Measurements from ENCODE around the gene RXRA. TPM values are rescaled to one million over a fixed set of nuclear protein-coding genes. Genes with fewer than 3 reads are reported as not detected.

Gene RXRA
- polyA plus RNA-seq, 3 donors: 15.8 to 91.0 (median 23.2) TPM

GRCh38 chr9:134460206-134460605, 134.0 kb downstream of the RXRA start:
- TF ChIP-seq, protein P1, sequence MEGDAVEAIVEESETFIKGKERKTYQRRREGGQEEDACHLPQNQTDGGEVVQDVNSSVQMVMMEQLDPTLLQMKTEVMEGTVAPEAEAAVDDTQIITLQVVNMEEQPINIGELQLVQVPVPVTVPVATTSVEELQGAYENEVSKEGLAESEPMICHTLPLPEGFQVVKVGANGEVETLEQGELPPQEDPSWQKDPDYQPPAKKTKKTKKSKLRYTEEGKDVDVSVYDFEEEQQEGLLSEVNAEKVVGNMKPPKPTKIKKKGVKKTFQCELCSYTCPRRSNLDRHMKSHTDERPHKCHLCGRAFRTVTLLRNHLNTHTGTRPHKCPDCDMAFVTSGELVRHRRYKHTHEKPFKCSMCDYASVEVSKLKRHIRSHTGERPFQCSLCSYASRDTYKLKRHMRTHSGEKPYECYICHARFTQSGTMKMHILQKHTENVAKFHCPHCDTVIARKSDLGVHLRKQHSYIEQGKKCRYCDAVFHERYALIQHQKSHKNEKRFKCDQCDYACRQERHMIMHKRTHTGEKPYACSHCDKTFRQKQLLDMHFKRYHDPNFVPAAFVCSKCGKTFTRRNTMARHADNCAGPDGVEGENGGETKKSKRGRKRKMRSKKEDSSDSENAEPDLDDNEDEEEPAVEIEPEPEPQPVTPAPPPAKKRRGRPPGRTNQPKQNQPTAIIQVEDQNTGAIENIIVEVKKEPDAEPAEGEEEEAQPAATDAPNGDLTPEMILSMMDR (IDR thresholded peaks at IDR 0.05): no peak

GRCh38 chr9:134460896-134461295, 134.6 kb downstream of the RXRA start:
- no peak for DNase-seq
- Histone ChIP-seq H3K4me3 (replicated peaks in 1 of 3; ENCODE audit: low read depth in 2 of 3, low read length in 3 of 3) (no peak overlapping the region), H3K4me2 (replicated peaks; ENCODE audit: extremely low read depth, low read length, poor library complexity, severe bottlenecking) (no peak overlapping the region), H3K9ac (ENCODE audit: insufficient read depth, low read length, poor library complexity, severe bottlenecking) (no peak overlapping the region), H2AFZ (ENCODE audit: insufficient read depth, low read depth, low read length, poor library complexity, severe bottlenecking) (no peak overlapping the region), H3K4me1 (ENCODE audit: control insufficient read depth in 1 of 2, insufficient read depth in 2 of 2, low read length in 2 of 2) (peaks cover 34 to 40% of the 10 kb centered on the region in 2 donors), H4K20me1 (ENCODE audit: insufficient read depth, low read length) (no peaks in the 10 kb centered on the region), H3K27me3 (ENCODE audit: control insufficient read depth in 2 of 2, insufficient read depth in 2 of 2, low read length in 2 of 2) (peaks cover 0 to 12% of the 10 kb centered on the region in 2 donors), H3K36me3 (replicated peaks in 1 of 2; ENCODE audit: control insufficient read depth in 1 of 2, insufficient read depth in 2 of 2, low read length in 2 of 2) (no peaks in the 10 kb centered on the region), H3K27ac (ENCODE audit: low read depth in 1 of 2, low read length in 2 of 2) (no peak overlapping the region), H3K9me3 (replicated peaks in 1 of 2; ENCODE audit: control insufficient read depth in 1 of 2, insufficient read depth in 1 of 2, low read length in 2 of 2) (peaks cover 12 to 13% of the 10 kb centered on the region in 2 donors), H3K79me2 (ENCODE audit: insufficient read depth, low read length) (no peaks in the 10 kb centered on the region)
- 100% methylated on average over 2 of the region's 5 CpGs for WGBS (ENCODE audit: insufficient coverage)
- Mint-ChIP-seq H3K27ac (no peak overlapping the region), H3K4me3 (no peak overlapping the region), H3K4me1 (peaks cover 44% of the 10 kb centered on the region), H3K36me3 (peaks cover 0 to 13% of the 10 kb centered on the region in 2 donors), H3K9me3 (peaks cover 6 to 16% (median 12%) of the 10 kb centered on the region in 7 donors), H3K27me3 (ENCODE audit: low read depth in 3 of 3) (peaks cover 8 to 20% (median 17%) of the 10 kb centered on the region in 3 donors)
- intact Hi-C loops (cut with micrococcal nuclease): no loop called here
- TF ChIP-seq, protein P1 (IDR thresholded peaks at IDR 0.05): no peak

More at GRCh38 chr9:134460206-134460605, 134.0 kb downstream of the RXRA start:
- intact Hi-C loops (cut with micrococcal nuclease): no loop called here
- Histone ChIP-seq H3K27ac (ENCODE audit: low read depth in 1 of 2, low read length in 2 of 2) (no peak overlapping the region), H3K4me3 (replicated peaks in 1 of 3; ENCODE audit: low read depth in 2 of 3, low read length in 3 of 3) (no peak overlapping the region), H3K36me3 (replicated peaks in 1 of 2; ENCODE audit: control insufficient read depth in 1 of 2, insufficient read depth in 2 of 2, low read length in 2 of 2) (no peaks in the 10 kb centered on the region), H2AFZ (ENCODE audit: insufficient read depth, low read depth, low read length, poor library complexity, severe bottlenecking) (no peak overlapping the region), H3K4me1 (ENCODE audit: control insufficient read depth in 1 of 2, insufficient read depth in 2 of 2, low read length in 2 of 2) (peaks cover 41 to 47% of the 10 kb centered on the region in 2 donors), H3K27me3 (ENCODE audit: control insufficient read depth in 2 of 2, insufficient read depth in 2 of 2, low read length in 2 of 2) (peaks cover 0 to 12% of the 10 kb centered on the region in 2 donors), H3K4me2 (replicated peaks; ENCODE audit: extremely low read depth, low read length, poor library complexity, severe bottlenecking) (no peak overlapping the region), H3K79me2 (ENCODE audit: insufficient read depth, low read length) (no peaks in the 10 kb centered on the region), H3K9me3 (replicated peaks in 1 of 2; ENCODE audit: control insufficient read depth in 1 of 2, insufficient read depth in 1 of 2, low read length in 2 of 2) (peaks cover 12 to 13% of the 10 kb centered on the region in 2 donors), H3K9ac (ENCODE audit: insufficient read depth, low read length, poor library complexity, severe bottlenecking) (no peak overlapping the region), H4K20me1 (ENCODE audit: insufficient read depth, low read length) (no peaks in the 10 kb centered on the region)
- DNase-seq: no peak
- peak overlapping the region in 1 of 7 donors; percentile 31 for H3K27ac Mint-ChIP-seq
- peaks cover 6 to 16% (median 12%) of the 10 kb centered on the region in 7 donors for H3K9me3 Mint-ChIP-seq
- peaks cover 0 to 13% of the 10 kb centered on the region in 2 donors for H3K36me3 Mint-ChIP-seq
- H3K27me3 Mint-ChIP-seq (ENCODE audit: low read depth in 3 of 3): peaks cover 8 to 20% (median 17%) of the 10 kb centered on the region in 3 donors
- H3K4me1 Mint-ChIP-seq: peaks cover 50% of the 10 kb centered on the region
- no peak overlapping the region for H3K4me3 Mint-ChIP-seq
- WGBS (ENCODE audit: insufficient coverage): 98% methylated on average over 11 of the region's 12 CpGs
